GM23338 (cell line): ENCODE data around the gene SCAF4. TPM values are rescaled to one million over a fixed set of nuclear protein-coding genes. Genes with fewer than 3 reads are reported as not detected.

ENCODE experiments used
- ATAC-seq: fragments of 200-7000 bp; cut with Tn5 transposase; 3 replicates; pipeline ENCODE4 v1.9.1; 2020
- DNase-seq: peaks from one replicate; pipeline ENCODE4 v3.0.0-alpha.2; 2015; ENCODE audit warnings: low spot score
- H2AFZ ChIP-seq: fragments of 200-600 bp; sonication (generic); 2 replicates; pipeline ENCODE4 v1.8.0; 2016; ENCODE audit warnings: antibody characterized with exemption, mild to moderate bottlenecking, moderate library complexity
- H3F3A ChIP-seq: fragments of 200-600 bp; sonication (generic); replicated peaks from 2 replicates; pipeline ENCODE4 v1.8.0; 2017; ENCODE audit warnings: antibody characterized with exemption, mixed run types, low read depth
- H3K27ac ChIP-seq: fragments of 200-600 bp; sonication (generic); 2 replicates; pipeline ENCODE4 v1.6.1; 2016; ENCODE audit warnings: low read depth
- H3K27me3 ChIP-seq: fragments of 200-600 bp; sonication (generic); 2 replicates; pipeline ENCODE4 v1.8.0; 2016; ENCODE audit warnings: mild to moderate bottlenecking, mixed run types, moderate library complexity; ENCODE audit not compliant: insufficient read depth
- H3K36me3 ChIP-seq: fragments of 200-600 bp; sonication (generic); 2 replicates; pipeline ENCODE4 v1.8.0; 2016; ENCODE audit warnings: mild to moderate bottlenecking; ENCODE audit not compliant: insufficient read depth
- H3K4me1 ChIP-seq: fragments of 200-600 bp; sonication (generic); 2 replicates; pipeline ENCODE4 v1.8.0; 2016; ENCODE audit warnings: mild to moderate bottlenecking, moderate library complexity; ENCODE audit not compliant: insufficient read depth
- H3K4me2 ChIP-seq: fragments of 200-600 bp; sonication (generic); 2 replicates; pipeline ENCODE4 v1.7.1; 2017; ENCODE audit warnings: mixed run types
- H3K4me3 ChIP-seq: fragments of 200-600 bp; sonication (generic); 2 replicates; pipeline ENCODE4 v1.6.1; 2016; ENCODE audit warnings: mixed run types
- H3K79me2 ChIP-seq: fragments of 200-600 bp; sonication (generic); replicated peaks from 2 replicates; pipeline ENCODE4 v1.8.0; 2017; ENCODE audit warnings: mild to moderate bottlenecking; ENCODE audit not compliant: insufficient read depth
- H3K9me2 ChIP-seq: fragments of 200-600 bp; sonication (generic); 2 replicates; pipeline ENCODE4 v1.8.0; 2017; ENCODE audit not compliant: insufficient read depth
- H4K20me1 ChIP-seq: fragments of 200-600 bp; sonication (generic); replicated peaks from 2 replicates; pipeline ENCODE4 v1.8.0; 2017; ENCODE audit warnings: mild to moderate bottlenecking; ENCODE audit not compliant: insufficient read depth
- H3K27ac Mint-ChIP-seq: 2 replicates; pipeline ENCODE4 v1.8.0; 2020; ENCODE audit warnings: inconsistent platforms, mild to moderate bottlenecking, moderate library complexity, mixed read lengths
- H3K27me3 Mint-ChIP-seq: 3 replicates; pipeline ENCODE4 v1.8.0; 2022; ENCODE audit warnings: low read depth, mild to moderate bottlenecking, moderate library complexity, mixed read lengths, inconsistent platforms; ENCODE audit not compliant: insufficient read depth, poor library complexity
- H3K36me3 Mint-ChIP-seq: 3 replicates; pipeline ENCODE4 v1.8.0; 2021; ENCODE audit warnings: low read depth, mild to moderate bottlenecking, inconsistent platforms, moderate library complexity, mixed read lengths
- H3K4me1 Mint-ChIP-seq: 3 replicates; pipeline ENCODE4 v1.8.0; 2020; ENCODE audit warnings: mild to moderate bottlenecking, inconsistent platforms, mixed read lengths
- H3K4me3 Mint-ChIP-seq: 3 replicates; pipeline ENCODE4 v1.8.0; 2021; ENCODE audit warnings: moderate library complexity, mild to moderate bottlenecking, inconsistent platforms, mixed read lengths
- H3K9me3 Mint-ChIP-seq: 3 replicates; pipeline ENCODE4 v1.8.0; 2020; ENCODE audit warnings: moderate library complexity, mild to moderate bottlenecking, inconsistent platforms, mixed read lengths
- CREB1 ChIP-seq: fragments of 250-450 bp; sonication (Bioruptor Pico); IDR thresholded peaks from 2 replicates; pipeline ENCODE4 v1.5.0; 2020; ENCODE audit warnings: low read depth, mild to moderate bottlenecking, moderate library complexity
- JUNB ChIP-seq: IDR thresholded peaks from one replicate; pipeline ENCODE4 v1.6.1; 2016; ENCODE audit warnings: antibody characterized with exemption; ENCODE audit not compliant: unreplicated experiment
- POLR2AphosphoS5 ChIP-seq: IDR thresholded peaks from 2 replicates; pipeline ENCODE4 v1.6.1; 2016; ENCODE audit warnings: antibody characterized with exemption, low read depth
- ZNF114 ChIP-seq: fragments of 250-450 bp; sonication (Bioruptor Pico); IDR thresholded peaks from 2 replicates; pipeline ENCODE4 v1.5.0; 2020; ENCODE audit warnings: mild to moderate bottlenecking, moderate library complexity
- polyA plus RNA-seq: library from polyadenylated mRNA; unstranded; fragments of >200 nt; fragmentation: Nextera tagmentation; extraction: Ambion mirVana; gene quantifications from 2 replicates; pipeline ENCODE4 v1.2.1, GENCODE V29; 2016
- total RNA-seq: library from RNA; depleted of rRNA; stranded (reverse); fragments of >200 nt; shearing (Covaris generic); gene quantifications from 2 replicates; pipeline ENCODE4 v1.2.3, GENCODE V29; 2014
- TF ChIP-seq, protein P1 (sequence below), 2 experiments: fragments of 200-600 bp in 1 of 2; sonication (generic) in 1 of 2; conservative IDR thresholded peaks; 2 replicates each; pipeline versions ENCODE4 v1.5.1 to v1.6.1; 2016 to 2017; ENCODE audit warnings: antibody characterized with exemption in 2 of 2, low read depth in 2 of 2, mild to moderate bottlenecking in 2 of 2, moderate library complexity in 1 of 2
- TF ChIP-seq, protein P2 (sequence below): IDR thresholded peaks from 2 replicates; pipeline ENCODE4 v1.6.1; 2016; ENCODE audit warnings: antibody characterized with exemption
- TF ChIP-seq, protein P3 (sequence below): IDR thresholded peaks from one replicate; pipeline ENCODE4 v1.6.1; 2018; ENCODE audit warnings: antibody characterized with exemption; ENCODE audit not compliant: unreplicated experiment

The SCAF4 gene
- total and polyA plus RNA-seq, 2 experiments from 2014 or later, result 29.7 to 45.8 TPM

DNA sequence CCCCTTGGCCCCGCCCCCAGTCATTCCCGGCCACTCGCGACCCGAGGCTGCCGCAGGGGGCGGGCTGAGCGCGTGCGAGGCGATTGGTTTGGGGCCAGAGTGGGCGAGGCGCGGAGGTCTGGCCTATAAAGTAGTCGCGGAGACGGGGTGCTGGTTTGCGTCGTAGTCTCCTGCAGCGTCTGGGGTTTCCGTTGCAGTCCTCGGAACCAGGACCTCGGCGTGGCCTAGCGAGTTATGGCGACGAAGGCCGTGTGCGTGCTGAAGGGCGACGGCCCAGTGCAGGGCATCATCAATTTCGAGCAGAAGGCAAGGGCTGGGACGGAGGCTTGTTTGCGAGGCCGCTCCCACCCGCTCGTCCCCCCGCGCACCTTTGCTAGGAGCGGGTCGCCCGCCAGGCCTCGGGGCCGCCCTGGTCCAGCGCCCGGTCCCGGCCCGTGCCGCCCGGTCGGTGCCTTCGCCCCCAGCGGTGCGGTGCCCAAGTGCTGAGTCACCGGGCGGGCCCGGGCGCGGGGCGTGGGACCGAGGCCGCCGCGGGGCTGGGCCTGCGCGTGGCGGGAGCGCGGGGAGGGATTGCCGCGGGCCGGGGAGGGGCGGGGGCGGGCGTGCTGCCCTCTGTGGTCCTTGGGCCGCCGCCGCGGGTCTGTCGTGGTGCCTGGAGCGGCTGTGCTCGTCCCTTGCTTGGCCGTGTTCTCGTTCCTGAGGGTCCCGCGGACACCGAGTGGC is 72.2 kb downstream of the SCAF4 start, which contains the start of gene SOD1:
TSS of gene SOD1 (plus strand) at position 158 of the 723 bp plus-strand sequence. CDS start at position 235, 77 bp downstream.
- H3K9me3 Mint-ChIP-seq, result peaks cover under 1% of the 10 kb centered on the region; the same call in 1 of the 3 replicates
- peak within 1 kb of the TSS; percentile 99 for H3K27ac Mint-ChIP-seq
- H3K27ac ChIP-seq, result no peak within 1 kb of the TSS
- peaks cover 10% of the 10 kb centered on the region for H3K4me1 ChIP-seq
- peak within 1 kb of the TSS; percentile 93 for H3K4me2 ChIP-seq
- H3K4me3 Mint-ChIP-seq, result peak within 1 kb of the TSS; percentile 99
- H3K27me3 Mint-ChIP-seq, result peaks cover 5% of the 10 kb centered on the region
- H2AFZ ChIP-seq, result peak within 1 kb of the TSS; percentile 82; the same call in 1 of the 2 replicates
- H3K4me3 ChIP-seq, result peak within 1 kb of the TSS; percentile 92
- peaks cover 50% of the 10 kb centered on the region for H3K36me3 Mint-ChIP-seq
- TF ChIP-seq POLR2AphosphoS5 (peak; percentile 99), JUNB (no peak), CREB1 (CRISPR knock-in tag) (peak; percentile 67)
- H3K27me3 ChIP-seq, result no peaks in the 10 kb centered on the region
- peaks cover 22% of the 10 kb centered on the region for H4K20me1 ChIP-seq
- 0 out of 2 replicates have a peak, but pooled peaks cover 3% of the 10 kb centered on the region for H3K36me3 ChIP-seq
- H3K79me2 ChIP-seq, result peaks cover 46% of the 10 kb centered on the region
- DNase-seq (peak; percentile 97), ATAC-seq (peak; percentile 95)
- H3F3A ChIP-seq, result no peaks in the 10 kb centered on the region
- H3K9me2 ChIP-seq, result no peaks in the 10 kb centered on the region
- peaks cover 19% of the 10 kb centered on the region for H3K4me1 Mint-ChIP-seq

DNA sequence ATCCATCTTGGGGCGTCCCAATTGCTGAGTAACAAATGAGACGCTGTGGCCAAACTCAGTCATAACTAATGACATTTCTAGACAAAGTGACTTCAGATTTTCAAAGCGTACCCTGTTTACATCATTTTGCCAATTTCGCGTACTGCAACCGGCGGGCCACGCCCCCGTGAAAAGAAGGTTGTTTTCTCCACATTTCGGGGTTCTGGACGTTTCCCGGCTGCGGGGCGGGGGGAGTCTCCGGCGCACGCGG is 72.7 kb downstream of the SCAF4 start:
- Histone ChIP-seq H3K4me1 (peaks cover 10% of the 10 kb centered on the region), H3K27ac (no peak overlapping the region), H4K20me1 (peaks cover 22% of the 10 kb centered on the region), H3K9me2 (no peaks in the 10 kb centered on the region), H3K4me3 (peak overlapping the region; percentile 92), H3K27me3 (no peaks in the 10 kb centered on the region), H2AFZ (peak overlapping the region; percentile 64; the same call in 1 of the 2 replicates), H3K79me2 (peaks cover 42% of the 10 kb centered on the region), H3F3A (no peaks in the 10 kb centered on the region), H3K4me2 (peak overlapping the region; percentile 93), H3K36me3 (0 out of 2 replicates have a peak, but pooled peaks cover under 1% of the 10 kb centered on the region)
- no peak for DNase-seq
- Mint-ChIP-seq H3K27ac (peak overlapping the region; percentile 47), H3K9me3 (peaks cover 2% of the 10 kb centered on the region; the same call in 1 of the 3 replicates), H3K36me3 (peaks cover 48% of the 10 kb centered on the region), H3K4me3 (peak overlapping the region; percentile 99), H3K27me3 (peaks cover 5% of the 10 kb centered on the region), H3K4me1 (peaks cover 16% of the 10 kb centered on the region)
- ATAC-seq, result no peak; the same call in 2 of the 3 replicates
- TF ChIP-seq POLR2AphosphoS5 (no peak), JUNB (no peak), ZNF114 (CRISPR knock-in tag) (no peak)
- TF ChIP-seq, protein P1, sequence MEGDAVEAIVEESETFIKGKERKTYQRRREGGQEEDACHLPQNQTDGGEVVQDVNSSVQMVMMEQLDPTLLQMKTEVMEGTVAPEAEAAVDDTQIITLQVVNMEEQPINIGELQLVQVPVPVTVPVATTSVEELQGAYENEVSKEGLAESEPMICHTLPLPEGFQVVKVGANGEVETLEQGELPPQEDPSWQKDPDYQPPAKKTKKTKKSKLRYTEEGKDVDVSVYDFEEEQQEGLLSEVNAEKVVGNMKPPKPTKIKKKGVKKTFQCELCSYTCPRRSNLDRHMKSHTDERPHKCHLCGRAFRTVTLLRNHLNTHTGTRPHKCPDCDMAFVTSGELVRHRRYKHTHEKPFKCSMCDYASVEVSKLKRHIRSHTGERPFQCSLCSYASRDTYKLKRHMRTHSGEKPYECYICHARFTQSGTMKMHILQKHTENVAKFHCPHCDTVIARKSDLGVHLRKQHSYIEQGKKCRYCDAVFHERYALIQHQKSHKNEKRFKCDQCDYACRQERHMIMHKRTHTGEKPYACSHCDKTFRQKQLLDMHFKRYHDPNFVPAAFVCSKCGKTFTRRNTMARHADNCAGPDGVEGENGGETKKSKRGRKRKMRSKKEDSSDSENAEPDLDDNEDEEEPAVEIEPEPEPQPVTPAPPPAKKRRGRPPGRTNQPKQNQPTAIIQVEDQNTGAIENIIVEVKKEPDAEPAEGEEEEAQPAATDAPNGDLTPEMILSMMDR (conservative IDR thresholded peaks at IDR 0.05; ENCODE audit: low read depth in 2 of 2), result no peak
- TF ChIP-seq, protein P2, sequence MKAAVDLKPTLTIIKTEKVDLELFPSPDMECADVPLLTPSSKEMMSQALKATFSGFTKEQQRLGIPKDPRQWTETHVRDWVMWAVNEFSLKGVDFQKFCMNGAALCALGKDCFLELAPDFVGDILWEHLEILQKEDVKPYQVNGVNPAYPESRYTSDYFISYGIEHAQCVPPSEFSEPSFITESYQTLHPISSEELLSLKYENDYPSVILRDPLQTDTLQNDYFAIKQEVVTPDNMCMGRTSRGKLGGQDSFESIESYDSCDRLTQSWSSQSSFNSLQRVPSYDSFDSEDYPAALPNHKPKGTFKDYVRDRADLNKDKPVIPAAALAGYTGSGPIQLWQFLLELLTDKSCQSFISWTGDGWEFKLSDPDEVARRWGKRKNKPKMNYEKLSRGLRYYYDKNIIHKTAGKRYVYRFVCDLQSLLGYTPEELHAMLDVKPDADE, result no peak
- TF ChIP-seq, protein P3, sequence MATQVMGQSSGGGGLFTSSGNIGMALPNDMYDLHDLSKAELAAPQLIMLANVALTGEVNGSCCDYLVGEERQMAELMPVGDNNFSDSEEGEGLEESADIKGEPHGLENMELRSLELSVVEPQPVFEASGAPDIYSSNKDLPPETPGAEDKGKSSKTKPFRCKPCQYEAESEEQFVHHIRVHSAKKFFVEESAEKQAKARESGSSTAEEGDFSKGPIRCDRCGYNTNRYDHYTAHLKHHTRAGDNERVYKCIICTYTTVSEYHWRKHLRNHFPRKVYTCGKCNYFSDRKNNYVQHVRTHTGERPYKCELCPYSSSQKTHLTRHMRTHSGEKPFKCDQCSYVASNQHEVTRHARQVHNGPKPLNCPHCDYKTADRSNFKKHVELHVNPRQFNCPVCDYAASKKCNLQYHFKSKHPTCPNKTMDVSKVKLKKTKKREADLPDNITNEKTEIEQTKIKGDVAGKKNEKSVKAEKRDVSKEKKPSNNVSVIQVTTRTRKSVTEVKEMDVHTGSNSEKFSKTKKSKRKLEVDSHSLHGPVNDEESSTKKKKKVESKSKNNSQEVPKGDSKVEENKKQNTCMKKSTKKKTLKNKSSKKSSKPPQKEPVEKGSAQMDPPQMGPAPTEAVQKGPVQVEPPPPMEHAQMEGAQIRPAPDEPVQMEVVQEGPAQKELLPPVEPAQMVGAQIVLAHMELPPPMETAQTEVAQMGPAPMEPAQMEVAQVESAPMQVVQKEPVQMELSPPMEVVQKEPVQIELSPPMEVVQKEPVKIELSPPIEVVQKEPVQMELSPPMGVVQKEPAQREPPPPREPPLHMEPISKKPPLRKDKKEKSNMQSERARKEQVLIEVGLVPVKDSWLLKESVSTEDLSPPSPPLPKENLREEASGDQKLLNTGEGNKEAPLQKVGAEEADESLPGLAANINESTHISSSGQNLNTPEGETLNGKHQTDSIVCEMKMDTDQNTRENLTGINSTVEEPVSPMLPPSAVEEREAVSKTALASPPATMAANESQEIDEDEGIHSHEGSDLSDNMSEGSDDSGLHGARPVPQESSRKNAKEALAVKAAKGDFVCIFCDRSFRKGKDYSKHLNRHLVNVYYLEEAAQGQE, result no peak
